GM13977 (cell line): ENCODE data around the gene CETN1.

ENCODE experiments used
- DNase-seq: peaks from one replicate; pipeline ENCODE4 v3.0.0; 2012; ENCODE audit warnings: low spot score
- CTCF ChIP-seq: IDR thresholded peaks from 2 replicates; pipeline ENCODE4 v1.5.1; 2012; ENCODE audit warnings: mild to moderate bottlenecking, control low read depth; ENCODE audit not compliant: insufficient read depth; ENCODE audit errors: extremely low read depth, missing control alignments
- in situ Hi-C: fragments of 300-500 bp; cut with MboI; formaldehyde crosslinking; loops from one replicate; pipeline ENCODE4 v1.12.0; 2022; ENCODE audit warnings: low sequenced_read_pairs, low pct_unique_long_range_greater_than_20kb, mixed read lengths, inconsistent platforms; ENCODE audit not compliant: unreplicated experiment

The CETN1 gene

GRCh38 chr18:595068-595467 lies 14.9 kb downstream of the CETN1 start:
- TF ChIP-seq CTCF = no peak
- in situ Hi-C loops = no loop called here
- DNase-seq = no peak

- no peak for DNase-seq
- in situ Hi-C loops = no loop called here
- TF ChIP-seq CTCF = no peak
These were observed 15.4 kb downstream of the CETN1 start for GRCh38 chr18:595571-595970.

GRCh38 chr18:596288-596881 lies 16.2 kb downstream of the CETN1 start:
- peak; percentile 62 for DNase-seq
- in situ Hi-C loops = no loop called here
- no peak for TF ChIP-seq CTCF

GRCh38 chr18:598124-598589 lies 18.0 kb downstream of the CETN1 start:
- TF ChIP-seq CTCF = no peak
- DNase-seq = no peak
- in situ Hi-C loops = no loop called here

GRCh38 chr18:600107-600506 lies 19.9 kb downstream of the CETN1 start:
- no peak for DNase-seq
- no peak for TF ChIP-seq CTCF
- in situ Hi-C loops = no loop called here

- DNase-seq = no peak
- in situ Hi-C loops = no loop called here
- TF ChIP-seq CTCF = no peak
These were observed 24.6 kb downstream of the CETN1 start for GRCh38 chr18:604771-605170.
